ENCODE data around the gene SPPL2A. TPM values are rescaled to one million over a fixed set of nuclear protein-coding genes. Genes with fewer than 3 reads are reported as not detected.

SPPL2A gene
- total RNA-seq, 4 donors from 2014 or later = 122 to 132 (median 128) TPM

GRCh38 chr15:50783895-50784294, 18.4 kb upstream of the SPPL2A start:
- H3K9me3 ChIP-seq = no peaks in the 10 kb centered on the region
- no peak for TF ChIP-seq EP300 (IDR thresholded peaks at IDR 0.05)
- no peak for TF ChIP-seq POLR2A (IDR thresholded peaks at IDR 0.05; ENCODE audit: low read depth)
- no peak for TF ChIP-seq CTCF (IDR thresholded peaks at IDR 0.05)
- TF ChIP-seq POLR2AphosphoS5 (IDR thresholded peaks at IDR 0.05) = no peak
- intact Hi-C loops (cut with DNase I) = no loop called here
- H3K4me3 ChIP-seq = no peak overlapping the region
- H3K27me3 ChIP-seq = no peaks in the 10 kb centered on the region
- no peak for DNase-seq (ENCODE audit: extremely low spot score)
- no peaks in the 10 kb centered on the region for H3K36me3 ChIP-seq
- peaks cover 11 to 27% (median 17%) of the 10 kb centered on the region in 4 donors for H3K4me1 ChIP-seq
- H3K27ac ChIP-seq (replicated peaks in 1 of 4) = peak overlapping the region in 2 of 4 donors; percentile 34 to 43

- intact Hi-C loops (cut with DNase I) = no loop called here
- no peaks in the 10 kb centered on the region for H3K27me3 ChIP-seq
- TF ChIP-seq CTCF (IDR thresholded peaks at IDR 0.05) (no peak), POLR2AphosphoS5 (IDR thresholded peaks at IDR 0.05) (no peak), EP300 (IDR thresholded peaks at IDR 0.05) (no peak), POLR2A (IDR thresholded peaks at IDR 0.05; ENCODE audit: low read depth) (no peak)
- 54% methylated on average over 2 of the region's 2 CpGs for WGBS
- DNase-seq (ENCODE audit: extremely low spot score) = no peak
- H3K36me3 ChIP-seq = no peaks in the 10 kb centered on the region
- no peaks in the 10 kb centered on the region for H3K9me3 ChIP-seq
- H3K27ac ChIP-seq (replicated peaks in 1 of 4) = peak overlapping the region in 1 of 4 donors; percentile 34
- H3K4me3 ChIP-seq = no peak overlapping the region
- H3K4me1 ChIP-seq = peaks cover 11 to 27% (median 17%) of the 10 kb centered on the region in 4 donors
These were observed 17.9 kb upstream of the SPPL2A start for GRCh38 chr15:50783411-50783810.

- Histone ChIP-seq H3K4me1 (peaks cover 0 to 12% (median 3%) of the 10 kb centered on the region in 4 donors), H3K36me3 (no peaks in the 10 kb centered on the region), H3K27ac (replicated peaks in 1 of 4) (no peak overlapping the region), H3K27me3 (no peaks in the 10 kb centered on the region), H3K4me3 (no peak overlapping the region), H3K9me3 (no peaks in the 10 kb centered on the region)
- no peak for TF ChIP-seq POLR2A (IDR thresholded peaks at IDR 0.05; ENCODE audit: low read depth)
- 94% methylated on average over 5 of the region's 5 CpGs for WGBS
- intact Hi-C loops (cut with DNase I) = no loop called here
- no peak for DNase-seq (ENCODE audit: extremely low spot score)
These were observed 12.6 kb upstream of the SPPL2A start for GRCh38 chr15:50778086-50778485.

GRCh38 chr15:50777042-50777441, 11.5 kb upstream of the SPPL2A start:
- WGBS = 88% methylated on average over 3 of the region's 3 CpGs
- H3K4me1 ChIP-seq = peaks cover 0 to 4% (median 0%) of the 10 kb centered on the region in 4 donors
- no peak overlapping the region for H3K27ac ChIP-seq (replicated peaks in 1 of 4)
- no peak for TF ChIP-seq POLR2A (IDR thresholded peaks at IDR 0.05; ENCODE audit: low read depth)
- no peak for TF ChIP-seq POLR2AphosphoS5 (IDR thresholded peaks at IDR 0.05)
- TF ChIP-seq CTCF (IDR thresholded peaks at IDR 0.05) = no peak
- no peak for TF ChIP-seq EP300 (IDR thresholded peaks at IDR 0.05)
- H3K27me3 ChIP-seq = no peaks in the 10 kb centered on the region
- no peaks in the 10 kb centered on the region for H3K9me3 ChIP-seq
- no peak overlapping the region for H3K4me3 ChIP-seq
- intact Hi-C loops (cut with DNase I) = no loop called here
- DNase-seq (ENCODE audit: extremely low spot score) = no peak
- no peaks in the 10 kb centered on the region for H3K36me3 ChIP-seq

- Histone ChIP-seq H3K4me3 (no peak overlapping the region), H3K4me1 (no peaks in the 10 kb centered on the region), H3K36me3 (no peaks in the 10 kb centered on the region), H3K27me3 (no peaks in the 10 kb centered on the region), H3K9me3 (no peaks in the 10 kb centered on the region), H3K27ac (replicated peaks in 1 of 4) (no peak overlapping the region)
- TF ChIP-seq CTCF (IDR thresholded peaks at IDR 0.05) (no peak), POLR2A (IDR thresholded peaks at IDR 0.05; ENCODE audit: low read depth) (no peak), EP300 (IDR thresholded peaks at IDR 0.05) (no peak), POLR2AphosphoS5 (IDR thresholded peaks at IDR 0.05) (no peak)
- WGBS = 79% methylated on average over 2 of the region's 2 CpGs
- intact Hi-C loops (cut with DNase I) = no loop called here
- no peak for DNase-seq (ENCODE audit: extremely low spot score)
These were observed 8.9 kb upstream of the SPPL2A start for GRCh38 chr15:50774450-50774849.
